ENCODE results near the gene PTPRK. TPM values are rescaled to one million over a fixed set of nuclear protein-coding genes. Genes with fewer than 3 reads are reported as not detected.

The PTPRK gene
- polyA plus RNA-seq, 1 donor (not counting 4 experiments of a cell fraction or from before 2014, with no cell fraction given), result 52.7 TPM

DNA sequence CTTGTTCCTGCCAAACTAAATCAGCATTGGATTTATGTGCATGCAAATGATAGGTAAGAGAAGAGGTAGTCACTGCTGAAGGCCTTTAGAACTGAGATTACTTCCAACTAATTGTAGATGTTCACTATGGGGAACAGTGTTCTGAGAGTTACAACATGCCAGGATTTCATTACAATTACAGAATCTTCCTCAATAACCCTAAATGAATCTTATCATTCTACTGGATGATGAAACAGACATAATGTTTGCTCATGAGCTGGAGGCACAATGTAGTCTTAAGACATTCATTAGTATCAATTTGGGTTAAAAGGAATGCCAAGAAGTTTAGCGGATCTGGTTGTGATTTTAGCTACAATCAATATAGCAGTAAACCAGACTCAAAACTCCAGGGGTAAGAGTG is 370.6 kb downstream of the PTPRK start:
- no peak for TF ChIP-seq EZH2 (IDR thresholded peaks at IDR 0.05; ENCODE audit: low read length)
- TF ChIP-seq, protein P1, sequence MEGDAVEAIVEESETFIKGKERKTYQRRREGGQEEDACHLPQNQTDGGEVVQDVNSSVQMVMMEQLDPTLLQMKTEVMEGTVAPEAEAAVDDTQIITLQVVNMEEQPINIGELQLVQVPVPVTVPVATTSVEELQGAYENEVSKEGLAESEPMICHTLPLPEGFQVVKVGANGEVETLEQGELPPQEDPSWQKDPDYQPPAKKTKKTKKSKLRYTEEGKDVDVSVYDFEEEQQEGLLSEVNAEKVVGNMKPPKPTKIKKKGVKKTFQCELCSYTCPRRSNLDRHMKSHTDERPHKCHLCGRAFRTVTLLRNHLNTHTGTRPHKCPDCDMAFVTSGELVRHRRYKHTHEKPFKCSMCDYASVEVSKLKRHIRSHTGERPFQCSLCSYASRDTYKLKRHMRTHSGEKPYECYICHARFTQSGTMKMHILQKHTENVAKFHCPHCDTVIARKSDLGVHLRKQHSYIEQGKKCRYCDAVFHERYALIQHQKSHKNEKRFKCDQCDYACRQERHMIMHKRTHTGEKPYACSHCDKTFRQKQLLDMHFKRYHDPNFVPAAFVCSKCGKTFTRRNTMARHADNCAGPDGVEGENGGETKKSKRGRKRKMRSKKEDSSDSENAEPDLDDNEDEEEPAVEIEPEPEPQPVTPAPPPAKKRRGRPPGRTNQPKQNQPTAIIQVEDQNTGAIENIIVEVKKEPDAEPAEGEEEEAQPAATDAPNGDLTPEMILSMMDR (optimal IDR thresholded peaks at IDR 0.05 in 1 of 3, IDR thresholded peaks at IDR 0.05 in 1 of 3, conservative IDR thresholded peaks at IDR 0.05 in 1 of 3; ENCODE audit: extremely low read depth in 1 of 3, insufficient read depth in 2 of 3, low read length in 3 of 3), result no peak
- no peak overlapping the region for H3K4me3 ChIP-seq (ENCODE audit: control insufficient read depth in 2 of 3, extremely low read depth in 1 of 3, insufficient read depth in 2 of 3, low read depth in 1 of 3, low read length in 3 of 3)
- no peaks in the 10 kb centered on the region for H3K27me3 ChIP-seq (ENCODE audit: control insufficient read depth, extremely low read depth, insufficient read depth, low read length)
- no peaks in the 10 kb centered on the region for H3K36me3 ChIP-seq (ENCODE audit: control insufficient read depth in 2 of 2, extremely low read depth in 1 of 2, insufficient read depth in 2 of 2, low read length in 2 of 2)
- H4K20me1 ChIP-seq (ENCODE audit: control insufficient read depth, extremely low read depth, insufficient read depth, low read length), result no peaks in the 10 kb centered on the region
- H3K79me2 ChIP-seq (ENCODE audit: control insufficient read depth, insufficient read depth, low read length), result no peaks in the 10 kb centered on the region
- dilution Hi-C loops (cut with MboI; ENCODE audit: extremely low pct_ligation_motif_present, low sequenced_read_pairs), result no loop called here
- FAIRE-seq (no peak), DNase-seq (ENCODE audit: low read depth, low spot score) (no peak)
- H3K27ac ChIP-seq (ENCODE audit: control insufficient read depth, insufficient read depth, low read length), result no peak overlapping the region
- no peak overlapping the region for H2AFZ ChIP-seq (ENCODE audit: control insufficient read depth, low read length)
- H3K9ac ChIP-seq (ENCODE audit: control insufficient read depth, extremely low read depth, insufficient read depth, low read length), result no peak overlapping the region
- no peak overlapping the region for H3K4me2 ChIP-seq (ENCODE audit: control insufficient read depth, extremely low read depth, insufficient read depth, low read depth, low read length)
- no peaks in the 10 kb centered on the region for H3K4me1 ChIP-seq (ENCODE audit: control insufficient read depth, extremely low read depth, insufficient read depth, low read length)
- no peaks in the 10 kb centered on the region for H3K9me1 ChIP-seq (ENCODE audit: control insufficient read depth, extremely low read depth, insufficient read depth, low read length)
- H3K9me3 ChIP-seq (ENCODE audit: control insufficient read depth, low read depth, low read length), result no peaks in the 10 kb centered on the region

DNA sequence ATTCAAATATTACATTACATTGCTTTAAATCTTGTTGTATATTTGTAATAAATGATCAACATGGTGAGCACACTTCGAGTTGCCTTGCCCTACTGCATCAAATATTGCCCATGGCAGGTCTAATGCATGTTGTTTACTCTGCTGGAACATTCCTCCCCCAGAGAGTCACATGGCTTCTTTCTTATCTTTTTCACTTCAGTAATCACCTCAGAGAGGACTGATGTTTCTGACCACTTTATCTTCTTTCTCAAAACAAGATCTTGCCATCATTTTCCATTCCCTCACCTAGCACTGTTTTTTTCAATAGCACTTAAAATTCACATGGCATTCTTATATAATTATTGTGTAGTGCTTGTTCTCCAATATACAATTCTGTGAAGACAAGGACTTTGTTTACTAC is 376.1 kb downstream of the PTPRK start:
- Histone ChIP-seq H3K4me1 (ENCODE audit: control insufficient read depth, extremely low read depth, insufficient read depth, low read length) (peaks cover 5% of the 10 kb centered on the region), H3K9me3 (ENCODE audit: control insufficient read depth, low read depth, low read length) (no peaks in the 10 kb centered on the region), H3K4me2 (ENCODE audit: control insufficient read depth, extremely low read depth, insufficient read depth, low read depth, low read length) (no peak overlapping the region), H3K79me2 (ENCODE audit: control insufficient read depth, insufficient read depth, low read length) (no peaks in the 10 kb centered on the region), H3K9ac (ENCODE audit: control insufficient read depth, extremely low read depth, insufficient read depth, low read length) (no peak overlapping the region), H3K27ac (ENCODE audit: control insufficient read depth, insufficient read depth, low read length) (no peak overlapping the region), H3K9me1 (ENCODE audit: control insufficient read depth, extremely low read depth, insufficient read depth, low read length) (peaks cover 2% of the 10 kb centered on the region), H3K27me3 (ENCODE audit: control insufficient read depth, extremely low read depth, insufficient read depth, low read length) (no peaks in the 10 kb centered on the region), H4K20me1 (ENCODE audit: control insufficient read depth, extremely low read depth, insufficient read depth, low read length) (no peaks in the 10 kb centered on the region), H2AFZ (ENCODE audit: control insufficient read depth, low read length) (no peak overlapping the region), H3K36me3 (ENCODE audit: control insufficient read depth in 2 of 2, extremely low read depth in 1 of 2, insufficient read depth in 2 of 2, low read length in 2 of 2) (no peaks in the 10 kb centered on the region), H3K4me3 (ENCODE audit: control insufficient read depth in 2 of 3, extremely low read depth in 1 of 3, insufficient read depth in 2 of 3, low read depth in 1 of 3, low read length in 3 of 3) (no peak overlapping the region)
- dilution Hi-C loops (cut with MboI; ENCODE audit: extremely low pct_ligation_motif_present, low sequenced_read_pairs), result no loop called here
- no peak for DNase-seq (ENCODE audit: low read depth, low spot score)
- no peak for TF ChIP-seq EZH2 (IDR thresholded peaks at IDR 0.05; ENCODE audit: low read length)
- TF ChIP-seq, protein P1 (optimal IDR thresholded peaks at IDR 0.05 in 1 of 3, IDR thresholded peaks at IDR 0.05 in 1 of 3, conservative IDR thresholded peaks at IDR 0.05 in 1 of 3; ENCODE audit: extremely low read depth in 1 of 3, insufficient read depth in 2 of 3, low read length in 3 of 3), result no peak
- FAIRE-seq, result no peak

Data from keratinocyte (primary cell).